Gastroesophageal sphincter (tissue), 3 donors: Measurements from ENCODE around the gene JOSD2.

ENCODE experiments used
- POLR2A ChIP-seq, 2 donors: fragments of 450-650 bp; IDR thresholded peaks; one replicate each; pipeline ENCODE4 v1.6.1; 2017; ENCODE audit warnings: antibody characterized with exemption in 2 of 2, mild to moderate bottlenecking in 2 of 2, moderate library complexity in 1 of 2
- POLR2AphosphoS5 ChIP-seq: sonication (generic); formaldehyde crosslinking; IDR thresholded peaks from one replicate; pipeline ENCODE4 v1.6.1; 2017; ENCODE audit warnings: antibody characterized with exemption
- TF ChIP-seq, protein P1 (sequence below), 4 experiments: fragments of 200-600 bp in 2 of 4; fragments of 450-650 bp in 2 of 4; sonication (generic) in 1 of 4; IDR thresholded peaks; one replicate each; pipeline ENCODE4 v1.5.1; 2017 to 2019; ENCODE audit warnings: antibody characterized with exemption in 4 of 4, mild to moderate bottlenecking in 2 of 4, moderate library complexity in 2 of 4

- TF ChIP-seq, protein P1, sequence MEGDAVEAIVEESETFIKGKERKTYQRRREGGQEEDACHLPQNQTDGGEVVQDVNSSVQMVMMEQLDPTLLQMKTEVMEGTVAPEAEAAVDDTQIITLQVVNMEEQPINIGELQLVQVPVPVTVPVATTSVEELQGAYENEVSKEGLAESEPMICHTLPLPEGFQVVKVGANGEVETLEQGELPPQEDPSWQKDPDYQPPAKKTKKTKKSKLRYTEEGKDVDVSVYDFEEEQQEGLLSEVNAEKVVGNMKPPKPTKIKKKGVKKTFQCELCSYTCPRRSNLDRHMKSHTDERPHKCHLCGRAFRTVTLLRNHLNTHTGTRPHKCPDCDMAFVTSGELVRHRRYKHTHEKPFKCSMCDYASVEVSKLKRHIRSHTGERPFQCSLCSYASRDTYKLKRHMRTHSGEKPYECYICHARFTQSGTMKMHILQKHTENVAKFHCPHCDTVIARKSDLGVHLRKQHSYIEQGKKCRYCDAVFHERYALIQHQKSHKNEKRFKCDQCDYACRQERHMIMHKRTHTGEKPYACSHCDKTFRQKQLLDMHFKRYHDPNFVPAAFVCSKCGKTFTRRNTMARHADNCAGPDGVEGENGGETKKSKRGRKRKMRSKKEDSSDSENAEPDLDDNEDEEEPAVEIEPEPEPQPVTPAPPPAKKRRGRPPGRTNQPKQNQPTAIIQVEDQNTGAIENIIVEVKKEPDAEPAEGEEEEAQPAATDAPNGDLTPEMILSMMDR (IDR thresholded peaks at IDR 0.05): no peak
- TF ChIP-seq POLR2A (IDR thresholded peaks at IDR 0.05): no peak
- no peak for TF ChIP-seq POLR2AphosphoS5
Measured at GRCh38 chr19:50476907-50477238, 34.1 kb downstream of the JOSD2 start.
